HepG2 (cell line): ENCODE results near the gene HDLBP. TPM values are rescaled to one million over a fixed set of nuclear protein-coding genes. Genes with fewer than 3 reads are reported as not detected.

ENCODE experiments used
- ATAC-seq: fragments of 200-7000 bp; cut with Tn5 transposase; 3 replicates; pipeline ENCODE4 v1.9.1; 2020; ENCODE audit warnings: mild to moderate bottlenecking, moderate library complexity
- BruUV-seq: library from RNA; stranded (reverse); fragments of 400-500 nt; replicated peaks from 2 replicates; lab custom pipeline; 2021; lab: Mats Ljungman, UMichigan
- CTCF ChIA-PET: fragments of 300-600 bp; formaldehyde crosslinking; extraction: SDS; loops from one replicate; lab custom pipeline; 2021; ENCODE audit warnings: low total read pairs, inconsistent platforms, low intra/inter-chr PET ratio; lab: Yijun Ruan, JAX
- POLR2A ChIA-PET: fragments of 350-600 bp; sonication (Branson Sonifier 250); formaldehyde crosslinking; loops from one replicate; lab custom pipeline; 2020; ENCODE audit warnings: antibody characterized with exemption, inconsistent platforms; lab: Yijun Ruan, JAX
- DNase-seq: peaks from one replicate; pipeline ENCODE4 v3.0.0-alpha.2; 2015; ENCODE audit warnings: low spot score
- FAIRE-seq: peaks from 3 replicates; lab custom pipeline; 2011; peaks lifted over from hg19 to GRCh38; lab: Jason Lieb, UNC
- H2AFZ ChIP-seq: one replicate; pipeline ENCODE4 v1.6.1; 2011; ENCODE audit warnings: low read length, inconsistent platforms
- H3K27ac ChIP-seq: fragments of 300-600 bp; 3 replicates; pipeline ENCODE4 v1.8.0; 2011; ENCODE audit warnings: mixed run types, mild to moderate bottlenecking, mixed read lengths, low read length, inconsistent platforms; ENCODE audit not compliant: insufficient read depth; ENCODE audit errors: extremely low read length
- H3K27me3 ChIP-seq, 2 experiments: fragments of 200-600 bp in 1 of 2; 2 replicates in 1 of 2; 3 replicates in 1 of 2; pipeline versions ENCODE4 v1.6.0 to v1.8.0; 2011; ENCODE audit warnings: low read length in 2 of 2, mild to moderate bottlenecking in 2 of 2, moderate library complexity in 2 of 2, inconsistent platforms in 1 of 2; ENCODE audit not compliant: insufficient read depth in 2 of 2, control insufficient read depth in 1 of 2
- H3K36me3 ChIP-seq, 2 experiments: fragments of 200-600 bp in 1 of 2; replicated peaks in 1 of 2; 2 replicates in 1 of 2; 3 replicates in 1 of 2; pipeline versions ENCODE4 v1.5.1 to v1.8.0; 2011; ENCODE audit warnings: low read length in 2 of 2, inconsistent platforms in 1 of 2; ENCODE audit not compliant: insufficient read depth in 2 of 2, control insufficient read depth in 1 of 2
- H3K4me1 ChIP-seq: 2 replicates; pipeline ENCODE4 v1.5.1; 2012; ENCODE audit warnings: low read length, inconsistent platforms; ENCODE audit not compliant: insufficient read depth
- H3K4me2 ChIP-seq: 2 replicates; pipeline ENCODE4 v1.6.0; 2011; ENCODE audit warnings: low read depth, low read length, inconsistent platforms
- H3K4me3 ChIP-seq, 3 experiments: fragments of 200-600 bp in 1 of 3; sonication (generic), shearing (Covaris generic) in 1 of 3; replicated peaks in 1 of 3; 2 replicates each; pipeline ENCODE4 v1.5.1; 2011 to 2016; ENCODE audit warnings: low read length in 3 of 3, inconsistent platforms in 2 of 3, low read depth in 2 of 3, mild to moderate bottlenecking in 2 of 3, control low read depth in 1 of 3, mixed read lengths in 1 of 3; ENCODE audit not compliant: insufficient read depth in 1 of 3
- H3K79me2 ChIP-seq: one replicate; pipeline ENCODE4 v1.6.1; 2011; ENCODE audit warnings: low read length, inconsistent platforms; ENCODE audit not compliant: insufficient read depth
- H3K9ac ChIP-seq: 2 replicates; pipeline ENCODE4 v1.6.0; 2011; ENCODE audit warnings: mild to moderate bottlenecking, low read depth, low read length, inconsistent platforms; ENCODE audit not compliant: insufficient read depth
- H3K9me3 ChIP-seq: 2 replicates; pipeline ENCODE4 v1.5.1; 2012; ENCODE audit warnings: mild to moderate bottlenecking, low read length
- H4K20me1 ChIP-seq: 2 replicates; pipeline ENCODE4 v1.6.0; 2011; ENCODE audit warnings: inconsistent platforms, mild to moderate bottlenecking, low read length, moderate library complexity; ENCODE audit not compliant: insufficient read depth
- CREB1 ChIP-seq, 2 experiments: fragments of 450-650 bp in 1 of 2; IDR thresholded peaks; 2 replicates each; pipeline ENCODE4 v1.6.1; 2016 to 2017; ENCODE audit warnings: control low read depth in 1 of 2, mild to moderate bottlenecking in 1 of 2, missing compliant biosample characterization in 1 of 2, missing genetic modification characterization in 1 of 2
- ETV5 ChIP-seq: IDR thresholded peaks from 2 replicates; pipeline ENCODE4 v1.6.1; 2018; ENCODE audit warnings: missing biosample characterization, missing genetic modification reagents, inconsistent platforms, borderline replicate concordance
- KAT2B ChIP-seq: fragments of 150-350 bp; IDR thresholded peaks from 2 replicates; pipeline ENCODE4 v1.6.1; 2014; ENCODE audit warnings: low read depth, low read length, borderline replicate concordance
- NCOR1 ChIP-seq: fragments of 200-600 bp; sonication (generic); IDR thresholded peaks from 2 replicates; pipeline ENCODE4 v1.7.0; 2017; ENCODE audit warnings: antibody characterized with exemption, low read length, borderline replicate concordance
- RBFOX2 ChIP-seq: fragments of 200-400 bp; formaldehyde crosslinking; IDR thresholded peaks from 2 replicates; pipeline ENCODE4 v1.6.1; 2017; ENCODE audit warnings: low read depth, mild to moderate bottlenecking, low read length
- TBX2 ChIP-seq: sonication (generic); formaldehyde crosslinking; IDR thresholded peaks from 2 replicates; pipeline ENCODE4 v1.5.0; 2020; ENCODE audit warnings: missing genetic modification reagents, mild to moderate bottlenecking, borderline replicate concordance
- ZBTB38 ChIP-seq: sonication (generic); formaldehyde crosslinking; IDR thresholded peaks from 2 replicates; pipeline ENCODE4 v1.5.1; 2020; ENCODE audit warnings: mild to moderate bottlenecking, missing genetic modification reagents
- ZNF138 ChIP-seq: sonication (generic); formaldehyde crosslinking; IDR thresholded peaks from 2 replicates; pipeline ENCODE4 v1.5.0; 2020; ENCODE audit warnings: mild to moderate bottlenecking, low read depth, missing genetic modification reagents
- ZNF761 ChIP-seq: sonication (generic); formaldehyde crosslinking; conservative IDR thresholded peaks from 2 replicates; pipeline ENCODE4 v1.4.0; 2020; ENCODE audit warnings: mild to moderate bottlenecking, missing genetic modification reagents
- WGBS: methylation state at CpG from one replicate; pipeline ENCODE4 v1.1.6; 2017; ENCODE audit warnings: low lambda C conversion rate; 5-methylcytosine and 5-hydroxymethylcytosine counted together
- in situ Hi-C: cut with HindIII; loops from 2 replicates; pipeline ENCODE4 v1.10.0; 2017; ENCODE audit warnings: low pct_unique_long_range_greater_than_20kb; ENCODE audit not compliant: extremely low pct_ligation_motif_present
- intact Hi-C: fragments of 100-400 bp; cut with micrococcal nuclease; formaldehyde crosslinking; loops from one replicate; pipeline ENCODE4 v1.10.0; 2022; ENCODE audit not compliant: unreplicated experiment
- polyA plus RNA-seq, 8 experiments: library from polyadenylated mRNA; depleted of rRNA in 3 of 8; stranded (reverse) in 7 of 8; unstranded in 1 of 8; fragments of >200 nt; fragmentation: Illumina TruSeq in 4 of 8; extraction: Trizol in 4 of 8; gene quantifications; 2 replicates each; pipeline versions ENCODE4 v1.2.1 to v1.2.3, GENCODE V29; 2011 to 2016; ENCODE audit warnings: low read depth in 4 of 8, missing spikeins in 1 of 8, mixed read lengths in 1 of 8; ENCODE audit not compliant: insufficient read depth in 1 of 8
- total RNA-seq, 5 experiments: library from RNA; depleted of rRNA; stranded (reverse); fragments of >200 nt; fragmentation: Illumina TruSeq; extraction: Trizol; gene quantifications; 2 replicates each; pipeline ENCODE4 v1.2.3, GENCODE V29; 2016; ENCODE audit warnings: low read depth in 1 of 5
- TF ChIP-seq, protein P1 (sequence below): sonication (generic); formaldehyde crosslinking; IDR thresholded peaks from 2 replicates; pipeline ENCODE4 v1.4.0; 2020; ENCODE audit warnings: missing genetic modification reagents
- TF ChIP-seq, protein P2 (sequence below): IDR thresholded peaks from 2 replicates; pipeline ENCODE4 v1.6.1; 2016; ENCODE audit warnings: low read depth

Gene HDLBP
- total and polyA plus RNA-seq, 2 of the 13 experiments (the other 11 are each of a cell fraction or from before 2014, with no cell fraction given), result 464 to 707 TPM

DNA sequence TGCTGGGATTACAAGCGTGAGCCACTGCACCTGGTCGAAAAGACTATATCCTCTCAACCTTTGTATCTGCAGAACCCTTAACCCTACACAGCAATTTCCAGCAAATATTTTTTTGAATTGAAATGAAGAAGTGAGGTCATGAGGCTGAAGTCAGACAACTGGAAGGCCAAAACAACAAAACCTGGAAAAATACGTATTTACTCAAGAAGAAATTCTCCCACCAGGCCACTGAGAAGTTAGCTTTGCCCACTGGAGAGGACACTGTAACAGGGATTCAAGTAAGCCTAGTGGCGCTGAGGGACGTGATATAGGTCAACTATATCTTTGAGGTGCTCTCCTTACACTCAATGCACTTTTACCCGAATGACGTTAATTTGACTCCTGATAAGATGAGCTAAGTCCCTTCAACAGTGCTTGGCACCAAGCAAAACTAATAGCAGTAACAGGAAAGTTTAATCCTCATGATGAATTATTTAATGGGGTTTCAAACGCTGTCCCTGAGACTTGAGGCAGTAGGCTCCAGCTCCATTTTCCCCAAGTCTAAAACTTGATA lies 1.9 kb downstream of the HDLBP start:
- H3K79me2 ChIP-seq, result peaks cover 90% of the 10 kb centered on the region
- peaks cover 0 to 5% of the 10 kb centered on the region in 2 experiments; a peak in 3 of 5 replicates for H3K36me3 ChIP-seq
- intact Hi-C loops, result loop anchor here (2.0 kb wide), 1 partner anchor 41 kb away; no protein-coding TSS in a partner anchor
- DNase-seq, result no peak
- peak overlapping the region; percentile 97 for H3K27ac ChIP-seq
- peak overlapping the region; percentile 96 for H3K4me2 ChIP-seq
- no peak for TF ChIP-seq ETV5 (CRISPR knock-in tag)
- 0 out of 2 replicates have a peak, but pooled peaks have one; percentile 54 for TF ChIP-seq ZBTB38 (CRISPR knock-in tag)
- TF ChIP-seq ZNF761 (CRISPR knock-in tag), result no peak
- TF ChIP-seq TBX2 (CRISPR knock-in tag), result 0 out of 2 replicates have a peak, but pooled peaks have one; percentile 17
- CTCF ChIA-PET, result no interaction called here
- H3K4me1 ChIP-seq, result peaks cover 75% of the 10 kb centered on the region
- no peak for ATAC-seq
- 84% methylated on average over 8 of the region's 8 CpGs for WGBS
- peak overlapping the region; percentile 3 to 89 (median 81); a peak in 5 of 6 replicates for H3K4me3 ChIP-seq
- peak overlapping the region; percentile 99 for H3K9ac ChIP-seq
- in situ Hi-C loops, result no loop called here
- H4K20me1 ChIP-seq, result peaks cover 51% of the 10 kb centered on the region
- POLR2A ChIA-PET, result interaction anchor here (1.4 to 4.3 kb wide), 11 partner anchors 8 to 89 kb away, joined by 3 to 55 read pairs (median 15); partner anchors contain the start of gene FARP2
- H3K9me3 ChIP-seq, result no peaks in the 10 kb centered on the region
- FAIRE-seq, result no peak
- H3K27me3 ChIP-seq, result no peaks in the 10 kb centered on the region; a peak in 1 of 5 replicates
- no peak overlapping the region for H2AFZ ChIP-seq
- BruUV-seq, result no TSS peak

DNA sequence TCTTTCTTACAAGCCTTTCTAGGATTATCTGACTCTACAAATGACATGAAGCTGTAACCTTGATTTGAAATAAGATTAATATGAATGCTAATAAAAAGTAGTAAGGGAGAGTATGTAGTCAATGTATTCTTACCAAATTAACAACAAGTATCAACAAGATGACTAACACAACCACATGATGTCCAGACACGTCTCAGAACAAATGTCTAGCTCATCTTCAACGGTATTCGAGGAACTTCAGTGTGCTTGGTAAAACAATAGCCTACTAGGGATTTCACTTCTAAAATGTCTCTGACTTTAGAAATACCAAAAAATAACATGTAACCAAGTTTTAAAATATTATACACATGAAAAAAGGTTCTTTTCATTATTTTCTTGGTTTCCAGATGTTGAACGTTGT lies 3.4 kb downstream of the HDLBP start:
- intact Hi-C loops, result no loop called here
- Histone ChIP-seq H3K4me1 (peaks cover 73% of the 10 kb centered on the region), H3K4me2 (peak overlapping the region; percentile 96), H2AFZ (no peak overlapping the region), H3K9ac (peak overlapping the region; percentile 8; the same call in 1 of the 2 replicates), H3K36me3 (peaks cover 0 to 5% of the 10 kb centered on the region in 2 experiments; a peak in 4 of 5 replicates), H3K79me2 (peaks cover 90% of the 10 kb centered on the region), H3K9me3 (no peaks in the 10 kb centered on the region), H4K20me1 (peaks cover 48% of the 10 kb centered on the region), H3K4me3 (no peak overlapping the region; a peak in 1 of 6 replicates), H3K27me3 (no peaks in the 10 kb centered on the region; a peak in 1 of 5 replicates), H3K27ac (peak overlapping the region; percentile 31)
- BruUV-seq, result no TSS peak
- POLR2A ChIA-PET, result interaction anchor here (0.8 to 1.7 kb wide), 3 partner anchors 8 to 39 kb away, joined by 3 to 6 read pairs (median 3); no protein-coding TSS in a partner anchor
- 67% methylated on average over 4 of the region's 4 CpGs for WGBS
- CTCF ChIA-PET, result no interaction called here
- FAIRE-seq, result no peak
- DNase-seq, result no peak
- no peak for ATAC-seq
- in situ Hi-C loops, result no loop called here
- TF ChIP-seq, protein P1, sequence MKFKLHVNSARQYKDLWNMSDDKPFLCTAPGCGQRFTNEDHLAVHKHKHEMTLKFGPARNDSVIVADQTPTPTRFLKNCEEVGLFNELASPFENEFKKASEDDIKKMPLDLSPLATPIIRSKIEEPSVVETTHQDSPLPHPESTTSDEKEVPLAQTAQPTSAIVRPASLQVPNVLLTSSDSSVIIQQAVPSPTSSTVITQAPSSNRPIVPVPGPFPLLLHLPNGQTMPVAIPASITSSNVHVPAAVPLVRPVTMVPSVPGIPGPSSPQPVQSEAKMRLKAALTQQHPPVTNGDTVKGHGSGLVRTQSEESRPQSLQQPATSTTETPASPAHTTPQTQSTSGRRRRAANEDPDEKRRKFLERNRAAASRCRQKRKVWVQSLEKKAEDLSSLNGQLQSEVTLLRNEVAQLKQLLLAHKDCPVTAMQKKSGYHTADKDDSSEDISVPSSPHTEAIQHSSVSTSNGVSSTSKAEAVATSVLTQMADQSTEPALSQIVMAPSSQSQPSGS (CRISPR knock-in tag), result no peak
- TF ChIP-seq, protein P2, sequence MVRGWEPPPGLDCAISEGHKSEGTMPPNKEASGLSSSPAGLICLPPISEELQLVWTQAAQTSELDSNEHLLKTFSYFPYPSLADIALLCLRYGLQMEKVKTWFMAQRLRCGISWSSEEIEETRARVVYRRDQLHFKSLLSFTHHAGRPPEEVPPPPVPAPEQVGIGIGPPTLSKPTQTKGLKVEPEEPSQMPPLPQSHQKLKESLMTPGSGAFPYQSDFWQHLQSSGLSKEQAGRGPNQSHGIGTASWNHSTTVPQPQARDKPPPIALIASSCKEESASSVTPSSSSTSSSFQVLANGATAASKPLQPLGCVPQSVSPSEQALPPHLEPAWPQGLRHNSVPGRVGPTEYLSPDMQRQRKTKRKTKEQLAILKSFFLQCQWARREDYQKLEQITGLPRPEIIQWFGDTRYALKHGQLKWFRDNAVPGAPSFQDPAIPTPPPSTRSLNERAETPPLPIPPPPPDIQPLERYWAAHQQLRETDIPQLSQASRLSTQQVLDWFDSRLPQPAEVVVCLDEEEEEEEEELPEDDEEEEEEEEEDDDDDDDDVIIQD (CRISPR knock-in tag), result peak; percentile 25; the same call in 1 of the 2 replicates
- TF ChIP-seq KAT2B, result no peak
- TF ChIP-seq RBFOX2, result peak; percentile 40; the same call in 1 of the 2 replicates
- 0 out of 2 replicates have a peak, but pooled peaks have one; percentile 47 for TF ChIP-seq NCOR1
- TF ChIP-seq ZNF138 (CRISPR knock-in tag), result no peak
- no peak for TF ChIP-seq CREB1 (IDR thresholded peaks at IDR 0.05)
- TF ChIP-seq CREB1 (CRISPR knock-in tag; IDR thresholded peaks at IDR 0.05), result no peak
